ENCODE data around the gene PAFAH1B1.
"Not testable (repeated sequence)": the region's sequence is repeated elsewhere in the genome, so short reads cannot be mapped to it uniquely, and the experiment has no call there.

Gene PAFAH1B1

DNA sequence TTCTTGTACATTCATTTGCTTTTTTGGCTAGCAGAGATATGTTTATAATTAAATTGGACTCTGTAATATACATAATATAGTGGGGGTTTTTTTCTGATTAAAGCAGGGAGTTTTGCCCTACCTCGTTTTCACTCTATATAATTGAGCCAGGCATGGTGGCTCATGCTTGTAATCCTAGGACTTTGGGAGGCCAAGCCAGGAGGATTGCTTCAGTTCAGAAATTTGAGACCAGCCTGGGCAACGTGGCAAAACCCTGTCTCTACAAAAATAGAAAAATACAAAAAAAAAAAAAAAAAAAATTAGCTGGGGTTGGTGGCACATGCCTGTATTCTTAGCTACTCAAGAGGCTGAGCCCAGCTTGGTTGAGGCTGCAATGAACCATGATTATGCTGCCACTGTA, 42.2 kb downstream of the PAFAH1B1 start:
- no peak for DNase-seq (ENCODE audit: low read depth in 2 of 2)

DNA sequence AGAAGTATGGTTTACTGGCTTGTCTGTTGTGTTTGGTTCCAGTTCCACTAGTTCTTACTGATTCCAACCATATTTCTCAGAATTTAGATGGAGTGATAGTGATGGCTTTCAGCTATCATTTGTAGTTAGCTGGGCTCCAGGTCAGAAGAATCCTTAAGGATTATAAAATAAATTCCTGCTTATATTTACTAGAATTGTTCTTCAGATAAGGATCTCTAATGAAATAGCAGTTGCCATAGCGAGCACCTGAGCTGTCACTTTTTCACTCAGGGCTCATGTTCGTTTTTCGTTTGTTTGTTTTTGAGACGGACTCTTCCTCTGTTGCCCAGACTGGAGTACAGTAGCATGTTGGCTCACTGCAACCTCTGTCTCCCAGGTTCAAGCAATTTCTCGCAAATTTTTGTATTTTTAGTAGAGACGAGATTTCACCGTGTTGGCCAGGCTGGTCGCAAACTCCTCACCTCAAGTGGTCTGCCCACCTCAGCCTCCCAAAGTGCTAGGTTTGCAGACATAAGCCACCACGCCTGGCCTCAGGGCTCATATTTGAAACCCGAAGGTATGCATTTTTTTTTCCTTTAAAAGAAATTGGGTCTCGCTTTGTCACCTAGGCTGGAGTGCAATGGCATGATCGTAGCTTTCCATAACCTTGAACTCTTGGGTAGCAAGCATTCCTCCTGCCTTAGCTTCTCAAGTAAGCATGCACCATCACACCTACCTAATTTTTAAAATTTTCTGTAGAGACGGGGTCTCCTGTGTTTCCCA, 42.9 kb downstream of the PAFAH1B1 start:
- DNase-seq (ENCODE audit: low read depth in 2 of 2): no peak

DNA sequence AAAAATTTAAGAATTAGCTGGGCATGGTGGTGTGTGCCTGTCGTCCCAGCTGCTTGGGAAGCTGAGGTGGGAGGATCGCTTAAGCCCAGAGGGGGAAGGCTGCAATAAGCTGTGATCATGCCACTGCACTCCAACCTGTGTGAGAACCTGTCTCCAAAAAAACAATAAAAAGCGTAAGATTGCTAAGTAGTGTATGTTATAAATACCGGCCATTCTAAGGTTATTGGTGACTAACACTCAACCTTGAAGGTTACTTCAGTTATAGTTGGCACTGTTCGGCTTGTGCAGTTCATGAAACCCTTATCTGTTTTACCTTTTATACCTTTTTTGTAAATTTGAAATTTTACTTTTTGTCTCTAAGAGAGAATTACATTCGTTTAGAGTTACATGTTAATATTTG, 44.0 kb downstream of the PAFAH1B1 start:
- no peak for DNase-seq (ENCODE audit: low read depth in 2 of 2)

DNA sequence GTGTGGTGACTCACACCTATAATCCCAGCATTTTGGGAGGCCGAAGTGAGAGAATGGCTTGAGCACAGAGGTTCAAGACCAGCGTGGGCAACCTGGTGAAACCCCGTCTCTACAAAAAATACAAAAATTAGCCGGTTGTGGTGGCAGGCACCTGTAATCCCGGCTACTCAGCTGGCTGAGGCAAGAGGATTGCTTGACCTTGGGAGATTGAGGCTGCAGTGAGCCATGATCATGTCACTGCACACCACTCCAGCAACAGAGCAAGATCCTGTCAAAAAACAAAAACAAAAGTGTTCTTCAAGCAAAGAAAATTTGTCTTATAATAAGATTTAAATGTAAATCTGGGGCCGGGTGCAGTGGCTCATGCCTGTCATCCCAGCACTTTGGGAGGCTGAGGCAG, 51.5 kb downstream of the PAFAH1B1 start:
- DNase-seq (ENCODE audit: low read depth in 2 of 2): no peak

DNA sequence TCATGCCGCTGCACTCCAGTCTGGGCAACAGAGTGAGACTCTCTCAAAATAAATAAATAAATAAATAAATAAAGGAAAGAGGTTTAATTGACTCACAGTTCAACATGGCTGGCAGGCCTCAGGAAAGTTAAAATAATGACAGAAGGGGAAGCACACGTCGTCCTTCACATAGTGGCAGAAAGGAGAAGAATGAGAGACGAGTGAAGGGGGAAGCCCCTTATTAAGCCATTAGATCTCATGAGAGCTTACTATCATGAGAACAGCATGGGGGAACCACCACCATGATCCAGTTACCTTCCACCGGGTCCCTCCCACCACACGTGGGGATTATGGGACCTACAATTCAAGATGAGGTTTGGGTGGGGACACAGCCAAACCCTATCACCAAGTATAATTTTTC, 54.5 kb downstream of the PAFAH1B1 start:
- no peak for DNase-seq (ENCODE audit: low read depth in 2 of 2)

DNA sequence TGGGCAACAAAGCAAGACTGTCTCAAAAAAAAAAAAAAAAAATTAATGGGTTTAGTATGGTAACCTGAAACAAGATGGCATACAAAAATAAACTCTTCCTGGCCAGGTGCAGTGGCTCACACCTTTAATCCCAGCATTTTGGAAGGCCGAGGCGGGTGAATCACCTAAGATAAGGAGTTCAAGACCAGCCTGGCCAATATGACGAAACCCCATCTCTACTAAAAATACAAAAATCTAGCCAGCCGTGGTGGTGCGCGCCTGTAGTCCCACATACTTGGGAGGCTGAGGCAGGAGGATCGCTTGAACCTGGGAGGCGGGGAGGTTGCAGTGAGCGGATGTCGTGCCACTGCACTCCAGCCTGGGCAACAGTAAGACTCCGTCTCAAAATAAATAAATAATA, 55.7 kb downstream of the PAFAH1B1 start:
- DNase-seq (ENCODE audit: low read depth in 2 of 2): no peak

DNA sequence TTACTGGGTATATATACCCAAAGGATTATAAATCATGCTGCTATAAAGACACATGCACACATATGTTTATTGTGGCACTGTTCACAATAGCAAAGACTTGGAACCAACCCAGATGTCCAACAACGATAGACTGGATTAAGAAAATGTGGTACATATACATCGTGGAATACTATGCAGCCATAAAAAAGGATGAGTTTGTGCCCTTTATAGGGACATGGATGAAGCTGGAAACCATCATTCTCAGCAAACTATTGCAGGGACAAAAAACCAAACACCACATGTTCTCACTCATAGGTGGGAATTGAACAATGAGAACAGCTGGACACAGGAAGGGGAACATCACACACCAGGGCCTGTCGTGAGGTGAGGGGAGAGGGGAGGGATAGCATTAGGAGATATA, 59.5 kb downstream of the PAFAH1B1 start:
- DNase-seq (ENCODE audit: low read depth in 2 of 2): not testable (repeated sequence)

DNA sequence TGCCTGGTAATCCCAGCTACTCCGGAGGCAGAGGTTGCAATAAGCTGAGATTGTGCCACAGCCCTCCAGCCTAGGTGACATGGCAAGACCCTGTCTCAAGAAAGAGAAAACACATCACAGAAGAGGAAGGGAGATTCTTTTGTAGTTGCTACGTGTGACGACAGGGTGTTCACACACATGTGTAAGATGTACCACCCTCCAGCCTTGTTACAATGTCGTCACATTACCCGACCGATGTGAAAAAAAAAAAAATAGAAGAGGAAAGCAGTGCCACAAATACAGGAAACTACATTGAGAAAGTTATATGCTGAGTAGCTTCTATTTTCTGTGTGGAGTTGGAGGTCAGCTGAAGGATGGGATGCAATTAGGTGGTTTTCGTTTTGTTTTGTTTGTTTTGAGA, 62.1 kb downstream of the PAFAH1B1 start:
- DNase-seq (ENCODE audit: low read depth in 2 of 2): no peak

DNA sequence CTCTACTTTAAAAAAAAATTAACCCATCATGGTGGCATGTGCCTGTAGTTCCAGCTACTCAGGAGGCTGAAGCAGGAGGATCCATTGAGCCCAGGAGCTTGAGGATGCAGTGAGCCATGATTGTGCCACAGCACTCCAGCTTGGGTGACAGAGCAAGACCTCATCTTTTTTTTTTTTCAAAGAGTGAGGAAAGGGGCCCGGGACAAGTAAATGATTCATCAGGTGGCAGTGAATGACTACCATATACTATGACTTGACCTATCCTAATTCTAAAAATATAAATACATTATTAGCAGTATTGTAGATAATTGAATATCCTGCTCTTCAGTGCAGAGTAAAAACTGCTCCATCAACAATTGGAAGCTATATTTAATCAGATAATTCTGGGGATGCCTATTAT, 62.8 kb downstream of the PAFAH1B1 start:
- no peak for DNase-seq (ENCODE audit: low read depth in 2 of 2)

DNA sequence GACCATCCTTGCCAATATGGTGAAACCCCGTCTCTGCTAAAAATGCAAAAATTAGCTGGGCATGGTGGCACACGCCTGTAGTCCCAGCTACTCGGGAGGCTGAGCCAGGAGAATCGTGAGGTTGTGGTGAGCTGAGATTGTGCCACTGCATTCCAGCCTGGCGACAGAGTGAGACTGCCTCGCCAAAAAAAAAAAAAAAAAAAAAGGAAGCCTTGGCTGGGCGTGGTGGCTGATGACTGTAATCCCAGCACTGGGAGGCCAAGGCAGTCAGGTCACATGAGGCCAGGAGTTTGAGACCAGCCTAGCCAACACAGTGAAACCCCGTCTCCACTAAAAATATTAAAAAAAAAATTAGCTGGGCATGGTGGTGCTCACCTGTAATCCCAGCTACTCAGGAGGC, 65.9 kb downstream of the PAFAH1B1 start:
- DNase-seq (ENCODE audit: low read depth in 2 of 2): not testable (repeated sequence)

DNA sequence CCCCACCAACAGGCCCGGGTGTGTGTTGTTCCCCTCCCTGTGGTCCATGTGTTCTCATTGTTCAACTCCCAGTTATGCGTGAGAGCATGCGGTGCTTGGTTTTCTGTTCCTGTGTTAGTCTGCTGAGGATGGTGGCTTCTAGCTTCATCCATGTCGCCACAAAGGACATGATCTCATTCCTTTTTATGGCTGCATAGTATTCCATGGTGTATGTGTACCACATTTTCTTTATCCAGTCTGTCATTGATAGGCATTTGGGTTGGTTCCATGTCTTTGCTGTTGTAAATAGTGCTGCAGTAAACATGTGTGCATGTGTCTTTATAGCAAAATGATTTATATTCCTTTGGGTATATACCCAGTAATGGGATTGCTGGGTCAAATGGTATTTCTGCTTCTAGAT, 67.0 kb downstream of the PAFAH1B1 start:
- not testable (repeated sequence) for DNase-seq (ENCODE audit: low read depth in 2 of 2)

DNA sequence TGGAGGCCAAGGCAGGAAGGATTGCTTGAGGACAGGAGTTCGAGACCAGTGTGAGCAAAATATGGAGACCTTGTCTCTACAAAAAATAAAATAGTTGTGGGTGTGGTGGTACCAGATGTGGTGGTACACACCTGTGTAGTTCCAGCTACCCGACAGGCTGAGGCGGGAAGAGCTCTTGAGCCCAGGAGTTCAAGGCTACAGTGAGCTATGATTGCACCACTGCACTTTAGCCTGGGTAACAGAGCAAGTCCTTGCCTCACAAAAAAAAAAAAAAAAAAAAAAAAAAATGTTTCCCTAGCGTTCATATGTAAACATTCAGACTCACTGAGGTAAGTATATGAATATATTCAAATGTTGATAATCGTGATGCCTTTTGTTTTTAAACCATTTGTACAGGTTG, 78.6 kb downstream of the PAFAH1B1 start:
- no peak for DNase-seq (ENCODE audit: low read depth in 2 of 2)

DNA sequence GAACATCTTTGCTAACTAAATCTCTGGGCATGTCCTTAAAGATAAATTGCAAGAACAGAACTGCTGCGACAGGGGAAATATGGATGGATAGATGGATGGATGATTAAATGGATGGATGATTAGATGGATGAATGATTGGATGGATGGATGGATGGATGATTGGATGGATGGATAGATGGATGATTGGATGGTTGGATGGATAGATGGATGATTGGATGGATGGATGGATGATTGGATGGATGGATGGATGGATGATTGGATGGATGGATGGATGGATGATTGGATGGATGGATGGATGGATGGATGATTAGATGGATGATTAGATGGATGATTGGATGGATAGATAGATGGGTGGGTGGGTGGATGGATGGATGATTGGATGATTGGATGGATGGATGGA, 85.8 kb downstream of the PAFAH1B1 start:
- DNase-seq (ENCODE audit: low read depth in 2 of 2): not testable (repeated sequence)

DNA sequence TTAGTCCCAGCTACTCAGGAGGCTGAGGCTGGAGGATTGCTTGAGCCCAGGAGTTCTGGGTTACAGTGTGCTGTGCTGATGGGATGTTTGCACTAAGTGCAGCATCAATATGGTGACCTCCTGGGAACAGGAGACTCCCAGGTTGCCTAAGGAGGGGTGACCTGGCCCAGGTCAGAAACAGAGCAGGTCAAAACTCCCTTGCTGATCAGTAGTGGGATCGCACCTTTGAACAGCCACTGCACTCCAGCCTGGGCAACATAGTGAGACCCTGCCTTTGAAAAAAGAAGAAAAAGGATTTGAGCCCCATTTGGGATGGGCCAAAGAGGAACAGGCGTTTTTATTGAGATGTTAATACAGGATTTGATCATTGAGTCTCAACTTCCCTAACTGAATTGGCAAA, 87.5 kb downstream of the PAFAH1B1 start:
- DNase-seq (ENCODE audit: low read depth in 2 of 2): no peak

DNA sequence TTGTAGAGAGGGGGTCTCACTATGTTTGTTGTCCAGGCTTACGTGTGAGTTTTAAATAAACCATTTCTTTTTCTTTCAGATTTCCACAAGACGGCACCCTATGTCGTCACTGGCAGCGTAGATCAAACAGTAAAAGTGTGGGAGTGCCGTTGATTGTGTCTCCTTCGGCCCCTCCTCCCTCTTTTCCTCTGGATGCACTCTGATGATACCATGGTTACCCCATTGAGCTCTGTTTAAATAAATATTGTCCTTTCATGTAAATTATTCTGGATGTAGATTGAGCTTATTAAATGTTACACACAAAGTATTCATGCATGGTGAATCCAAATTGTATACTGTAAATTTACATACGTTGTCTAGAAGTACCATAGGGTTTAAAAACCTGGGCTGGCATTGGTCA, 88.2 kb downstream of the PAFAH1B1 start:
- no peak for DNase-seq (ENCODE audit: low read depth in 2 of 2)

DNA sequence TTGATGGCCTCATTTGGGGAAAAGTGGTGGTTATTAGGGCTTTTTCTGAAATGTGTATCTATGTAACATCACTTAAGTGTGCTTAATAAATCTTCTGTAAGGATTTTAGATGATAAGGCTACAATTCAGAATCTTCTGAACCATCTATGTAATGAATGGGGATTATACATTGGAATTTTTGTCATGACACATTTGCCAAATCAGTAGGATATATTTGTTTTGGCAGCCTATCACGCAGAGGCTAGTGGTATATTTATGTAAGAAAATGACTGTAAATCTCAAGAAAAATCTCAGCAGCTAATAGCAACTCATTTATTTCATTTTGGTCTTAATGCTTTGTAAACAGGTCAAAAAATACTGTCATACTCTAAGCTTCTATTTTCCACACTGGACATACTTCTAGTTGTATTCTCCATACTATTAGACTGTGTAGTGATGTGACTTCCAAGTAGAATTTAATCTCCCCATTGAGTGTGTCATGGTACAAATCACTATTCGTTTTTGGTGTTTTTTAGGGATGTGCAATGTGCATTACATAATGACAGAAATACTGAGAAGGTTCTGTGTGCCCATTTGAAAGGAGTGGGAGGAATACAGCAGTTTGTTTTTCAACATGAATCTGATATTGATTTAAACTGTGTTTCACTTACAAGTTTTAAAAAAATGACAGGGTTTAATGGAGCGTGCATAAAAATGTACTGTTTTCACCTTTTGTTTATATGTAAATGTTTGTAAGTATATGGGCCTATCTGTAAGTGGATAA, 88.9 kb downstream of the PAFAH1B1 start:
- no peak for DNase-seq (ENCODE audit: low read depth in 2 of 2)

DNA sequence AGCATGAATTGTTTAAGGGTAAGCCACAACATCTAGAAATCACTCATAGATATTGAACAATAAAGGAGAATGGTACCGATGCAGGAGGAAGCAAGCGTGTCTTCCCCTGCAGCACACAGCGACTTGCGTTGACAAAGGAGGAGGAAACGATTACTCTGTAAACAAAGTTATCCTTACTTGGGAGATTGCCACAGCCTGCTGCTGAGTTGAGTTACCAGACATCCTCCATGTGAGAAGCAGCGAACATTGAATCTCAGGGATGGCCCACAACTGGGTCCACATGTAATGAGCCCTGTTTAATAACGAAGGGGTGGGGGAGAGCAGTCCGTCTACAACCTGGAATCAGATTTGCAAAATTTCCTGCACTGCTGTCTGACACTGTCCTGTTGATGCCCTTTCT, 90.5 kb downstream of the PAFAH1B1 start:
- no peak for DNase-seq (ENCODE audit: low read depth in 2 of 2)

DNA sequence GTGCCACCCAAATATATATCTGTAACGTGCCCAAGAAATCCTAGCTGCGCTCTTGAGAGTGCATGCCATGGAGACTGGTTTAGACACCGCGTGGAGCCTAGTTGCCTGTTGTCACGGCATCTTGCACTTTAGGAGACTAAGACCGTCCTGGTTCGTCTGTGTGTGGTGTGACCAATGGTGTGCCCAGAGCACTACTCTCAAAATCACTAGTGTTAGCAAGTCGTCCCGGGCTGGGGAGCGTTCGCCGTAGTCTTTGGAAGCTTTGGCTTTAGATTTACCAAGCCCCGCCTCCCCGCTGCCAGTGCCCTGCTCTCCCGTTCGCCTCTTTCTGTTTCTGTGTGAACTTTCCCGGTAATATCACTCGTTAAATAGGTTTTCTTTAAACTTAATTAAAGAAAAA, 91.1 kb downstream of the PAFAH1B1 start:
- no peak for DNase-seq (ENCODE audit: low read depth in 2 of 2)

DNA sequence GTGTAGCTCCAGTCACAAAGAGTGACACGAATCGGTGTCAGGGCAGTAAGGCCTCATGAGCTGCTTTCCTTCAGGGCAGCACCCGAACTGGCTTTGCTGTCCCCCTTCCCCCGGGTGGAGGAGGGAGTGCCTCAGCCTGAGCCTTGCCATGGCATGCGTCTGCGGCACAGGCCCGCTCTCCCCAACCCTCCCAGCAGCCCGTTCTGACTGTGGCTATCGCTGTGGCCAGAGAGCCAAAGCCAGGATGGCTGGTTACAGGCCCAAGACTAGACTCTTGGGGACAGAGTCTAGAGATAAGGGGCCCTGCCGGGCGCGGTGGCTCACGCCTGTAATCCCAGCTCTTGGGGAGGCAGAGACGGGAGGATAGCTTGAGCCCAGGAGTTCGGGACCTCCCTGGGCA, 92.2 kb downstream of the PAFAH1B1 start:
- no peak for DNase-seq (ENCODE audit: low read depth in 2 of 2)

DNA sequence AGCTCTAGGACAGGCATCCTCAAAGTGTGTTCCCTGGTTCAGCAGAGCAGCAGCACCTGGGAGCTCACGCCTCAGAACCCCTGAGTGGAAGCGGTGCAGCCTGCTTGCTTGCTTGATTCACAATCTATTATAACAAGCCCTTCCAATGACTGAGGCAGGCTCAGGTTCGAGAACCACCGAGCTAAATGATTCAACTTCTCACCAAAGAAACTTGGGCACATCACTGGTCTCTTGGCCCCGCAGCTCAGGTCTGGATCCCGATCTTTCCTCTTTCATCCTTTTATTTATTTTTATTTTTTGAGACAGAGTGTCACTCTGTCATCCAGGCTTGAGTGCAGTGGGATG, 93.6 kb downstream of the PAFAH1B1 start:
- no peak for DNase-seq (ENCODE audit: low read depth in 2 of 2)

DNA sequence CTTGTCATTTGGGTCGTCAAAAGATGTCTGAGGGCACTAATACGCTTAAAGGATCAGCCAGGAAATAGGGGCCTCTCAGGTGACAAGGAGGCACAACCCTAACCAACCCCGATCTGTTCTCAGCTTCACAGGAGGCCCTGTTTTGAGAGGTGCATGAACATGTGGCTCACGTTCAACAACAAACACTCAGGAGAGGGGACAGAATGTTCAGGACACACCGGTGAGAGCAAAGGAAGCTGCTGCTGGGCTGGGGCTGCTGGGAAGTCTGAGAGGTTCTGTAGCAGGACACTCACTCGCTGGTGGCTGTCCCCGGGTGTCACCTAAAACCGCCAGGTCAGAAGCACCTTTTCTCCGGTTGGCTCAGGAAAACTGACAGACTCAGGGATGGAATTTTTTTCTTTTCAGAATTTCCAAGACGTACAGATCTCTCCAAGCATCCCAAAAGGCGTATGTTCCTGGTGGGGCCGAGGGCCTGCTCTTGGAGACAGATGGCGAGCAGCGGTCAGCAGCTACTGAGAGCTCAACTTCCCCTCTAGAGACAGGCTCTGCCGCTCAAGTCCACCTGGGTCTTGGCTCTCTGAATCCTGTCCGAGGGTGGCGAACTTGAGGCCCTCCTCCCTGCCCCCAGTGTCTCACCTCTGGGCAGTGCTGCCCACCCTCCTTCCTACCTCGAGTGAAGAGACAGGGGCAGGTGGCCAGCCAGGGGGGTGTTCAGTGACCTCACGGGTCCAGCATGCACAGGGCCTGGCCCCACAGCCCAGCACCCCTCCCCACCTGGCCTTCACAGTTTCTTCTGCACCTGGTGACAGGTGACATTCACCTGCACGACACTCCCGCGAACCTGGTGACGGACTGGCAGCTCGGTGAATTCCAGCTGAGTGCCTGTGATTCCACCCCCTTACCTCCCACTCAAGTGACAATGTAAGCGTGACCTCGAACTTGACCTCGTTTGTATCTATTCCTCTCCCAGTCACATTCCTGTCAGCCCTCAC, 95.2 kb downstream of the PAFAH1B1 start:
- no peak for DNase-seq (ENCODE audit: low read depth in 2 of 2)

DNA sequence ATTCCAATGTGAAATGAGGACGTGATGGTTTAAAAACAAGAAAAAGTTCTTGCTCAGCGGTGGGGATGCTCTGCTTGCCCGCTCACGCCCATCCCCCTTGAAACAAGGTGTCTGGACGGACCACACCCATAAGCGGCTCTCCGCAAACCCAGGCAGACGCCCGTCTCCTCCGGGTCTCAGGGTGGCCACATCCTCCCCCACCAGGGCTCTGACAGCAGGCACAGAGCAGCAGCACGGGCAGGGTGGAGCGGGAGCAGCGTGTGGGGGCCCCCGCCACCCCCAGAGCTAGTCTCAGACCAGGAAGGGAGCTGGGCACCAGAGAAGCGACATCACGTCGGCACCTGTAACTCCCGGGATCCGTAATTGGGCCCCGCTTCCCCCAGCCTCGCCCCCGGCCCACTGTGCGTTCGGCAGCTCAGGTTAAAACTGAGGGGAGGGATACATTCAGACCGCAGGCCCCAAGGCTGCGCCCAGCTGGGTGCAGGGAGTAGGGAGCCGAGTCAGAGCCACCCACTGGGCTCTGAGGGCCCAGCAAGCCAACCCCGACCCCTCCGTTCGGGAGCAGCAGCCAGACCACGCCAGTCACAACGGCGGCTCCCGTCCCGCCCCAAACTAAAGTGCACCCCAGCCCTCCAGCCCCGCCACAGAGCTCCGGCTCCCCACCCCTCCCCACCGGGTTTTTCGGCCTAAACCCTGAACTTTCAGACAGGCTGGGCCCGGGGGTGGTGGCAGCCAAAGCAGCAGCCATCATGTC, 96.1 kb downstream of the PAFAH1B1 start:
- DNase-seq (ENCODE audit: low read depth in 2 of 2): no peak
